ENCODE measurements around the gene UCKL1.
"Not testable (repeated sequence)": the region's sequence is repeated elsewhere in the genome, so short reads cannot be mapped to it uniquely, and the experiment has no call there.

UCKL1 gene

DNA sequence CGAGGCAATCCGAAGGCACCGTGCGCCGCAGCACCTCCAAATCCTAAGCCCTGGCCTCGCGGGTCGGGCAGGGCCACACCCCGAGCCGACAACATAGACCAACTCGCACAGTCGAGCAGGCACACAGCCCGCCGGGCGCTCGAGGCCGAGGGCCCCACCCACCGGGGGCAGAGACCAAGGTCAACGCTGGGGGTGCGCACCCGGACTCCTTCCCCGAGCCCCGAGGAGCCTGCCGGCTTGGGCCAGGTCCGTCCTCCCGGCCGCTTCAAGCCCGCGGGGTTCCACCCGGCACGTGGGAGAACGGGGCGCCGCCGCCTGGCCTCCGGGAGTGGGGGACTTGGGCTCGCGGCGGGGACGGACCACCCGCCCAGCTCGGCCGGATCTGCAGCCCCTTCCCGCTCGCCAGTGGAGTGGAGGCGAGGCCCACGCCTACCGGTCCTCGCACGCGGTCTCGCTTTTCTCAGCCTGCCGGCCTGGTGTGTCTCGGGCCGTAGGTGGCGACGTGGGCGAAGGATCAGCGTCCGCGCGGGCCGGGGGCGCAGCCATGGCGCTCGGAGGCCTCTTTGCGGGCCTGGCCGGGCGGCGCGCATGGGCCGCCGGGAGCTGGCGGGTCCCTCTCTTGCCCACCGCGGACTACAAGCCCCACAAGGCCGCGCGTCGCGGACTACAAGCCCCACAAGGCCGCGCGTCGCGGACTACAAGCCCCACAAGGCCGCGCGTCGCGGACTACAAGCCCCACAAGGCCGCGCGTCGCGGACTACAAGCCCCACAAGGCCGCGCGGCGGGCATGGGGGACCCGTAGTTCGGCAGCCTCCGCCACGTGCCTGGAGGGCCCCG, at the start of gene UCKL1:
UCKL1 (minus strand) TSS at position 590 of the 837 bp plus-strand sequence; CDS start at position 546, 44 bp downstream.
- DNase-seq: peak; percentile 82

DNA sequence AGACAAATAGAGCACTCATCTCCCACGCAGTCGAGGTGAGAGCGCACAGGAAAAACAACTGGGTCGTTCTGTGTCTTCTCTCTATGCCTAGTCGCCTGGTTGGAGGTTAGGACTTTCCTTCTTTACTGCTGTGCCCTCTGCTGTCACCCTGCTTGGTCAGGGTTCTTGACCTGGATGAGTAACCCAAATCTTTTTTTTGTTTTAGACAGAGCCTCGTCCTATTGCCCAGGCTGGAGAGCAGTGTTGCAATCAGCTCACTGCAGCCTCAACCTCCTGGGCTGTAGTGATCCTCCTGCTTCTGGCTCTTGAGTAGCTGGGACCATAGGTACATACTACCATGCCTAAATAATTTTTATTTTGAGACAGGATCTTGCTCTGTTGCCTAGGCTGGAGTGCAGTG, 49.2 kb upstream of the UCKL1 start:
- DNase-seq: no peak

DNA sequence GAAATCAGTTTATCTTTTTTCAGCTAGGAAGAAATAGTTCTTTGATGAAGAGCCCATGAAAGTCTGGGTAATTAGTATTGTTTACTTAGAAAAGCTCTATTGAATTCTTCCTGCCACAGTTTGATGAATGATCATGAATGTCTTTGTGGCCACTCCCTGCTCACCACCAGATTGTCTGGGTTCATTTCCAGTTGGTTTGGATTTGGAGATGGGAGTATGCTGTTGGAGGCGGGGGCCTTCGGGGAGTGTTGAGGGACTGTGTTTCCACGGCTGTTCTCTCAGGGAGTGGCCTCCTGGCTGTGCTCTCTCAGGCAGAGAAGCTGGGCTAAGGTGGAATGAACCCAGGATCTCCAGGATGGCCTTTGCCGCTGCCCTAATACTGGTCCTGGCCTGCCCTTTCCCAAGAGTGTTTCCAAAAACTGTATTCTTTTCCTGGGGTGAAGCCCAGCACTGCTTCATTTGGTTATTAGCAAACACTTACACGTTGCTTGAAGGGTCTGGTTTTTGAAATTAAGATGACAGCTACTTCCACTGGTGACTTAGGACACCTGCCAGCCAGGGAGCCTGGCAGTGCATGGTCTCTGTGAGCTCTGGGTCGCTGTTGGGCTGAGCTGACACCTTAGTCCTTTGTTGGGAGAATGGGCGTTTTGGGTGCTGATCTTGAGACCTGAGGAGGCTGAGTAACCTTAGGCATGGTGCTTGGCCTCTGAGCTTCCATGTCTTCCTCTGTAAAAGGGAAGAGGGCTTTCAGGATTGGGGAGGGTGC, 47.9 kb upstream of the UCKL1 start:
- DNase-seq: no peak

DNA sequence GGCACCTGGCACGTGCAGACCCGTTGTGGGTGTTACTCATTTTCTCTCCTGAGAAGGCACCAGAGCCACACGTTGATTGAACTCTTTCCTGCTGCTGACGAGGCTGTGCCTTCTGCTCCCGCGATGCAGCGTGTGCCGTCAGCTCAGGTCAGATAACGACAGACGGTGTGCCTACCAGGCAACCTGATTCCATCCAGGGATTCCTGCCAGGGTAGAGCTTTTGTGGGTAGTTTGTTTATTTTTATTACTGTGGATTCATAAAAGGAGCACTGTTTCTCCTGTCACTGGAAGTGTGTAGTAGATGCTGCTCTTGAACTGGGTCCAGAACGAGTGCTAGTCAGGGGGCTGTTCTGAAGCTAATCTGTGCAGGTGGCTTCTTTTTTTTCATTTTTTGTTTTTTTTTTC, 45.4 kb upstream of the UCKL1 start:
- no peak for DNase-seq

DNA sequence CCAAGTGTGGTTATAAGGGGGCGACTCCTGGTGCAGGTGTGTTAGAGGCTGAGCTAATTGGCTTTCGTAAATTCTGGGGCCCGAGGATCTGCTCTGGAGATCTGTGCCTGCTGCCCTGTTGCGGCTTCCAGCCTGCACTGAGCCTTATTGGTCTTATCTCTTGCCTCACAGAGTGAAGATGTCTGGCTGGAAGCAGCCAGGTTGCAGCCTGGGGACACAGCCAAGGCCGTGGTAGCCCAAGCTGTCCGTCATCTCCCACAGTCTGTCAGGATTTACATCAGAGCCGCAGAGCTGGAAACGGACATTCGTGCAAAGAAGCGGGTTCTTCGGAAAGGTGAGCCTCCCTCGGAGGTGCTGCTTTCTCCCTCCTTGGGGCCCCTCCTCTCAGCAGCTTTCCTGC, 44.7 kb upstream of the UCKL1 start:
- no peak for DNase-seq

DNA sequence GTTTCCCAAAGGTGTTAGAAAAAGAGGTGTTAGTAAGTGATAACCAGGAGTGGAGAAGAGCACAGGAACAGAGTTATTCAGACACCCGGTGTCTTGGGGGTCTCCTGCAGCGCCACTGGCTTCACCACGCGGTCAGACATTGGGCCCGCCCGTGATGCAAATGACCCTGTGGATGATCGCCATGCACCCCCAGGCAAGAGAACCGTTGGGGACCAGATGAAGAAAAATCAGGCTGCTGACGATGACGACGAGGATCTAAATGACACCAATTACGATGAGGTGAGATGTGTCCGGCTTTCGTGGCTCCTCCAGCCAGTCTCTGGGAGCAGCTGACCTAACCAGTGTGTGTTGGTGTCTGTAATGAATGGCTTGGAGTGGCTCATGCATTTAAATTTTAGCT, 26.7 kb upstream of the UCKL1 start:
- DNase-seq: no peak

DNA sequence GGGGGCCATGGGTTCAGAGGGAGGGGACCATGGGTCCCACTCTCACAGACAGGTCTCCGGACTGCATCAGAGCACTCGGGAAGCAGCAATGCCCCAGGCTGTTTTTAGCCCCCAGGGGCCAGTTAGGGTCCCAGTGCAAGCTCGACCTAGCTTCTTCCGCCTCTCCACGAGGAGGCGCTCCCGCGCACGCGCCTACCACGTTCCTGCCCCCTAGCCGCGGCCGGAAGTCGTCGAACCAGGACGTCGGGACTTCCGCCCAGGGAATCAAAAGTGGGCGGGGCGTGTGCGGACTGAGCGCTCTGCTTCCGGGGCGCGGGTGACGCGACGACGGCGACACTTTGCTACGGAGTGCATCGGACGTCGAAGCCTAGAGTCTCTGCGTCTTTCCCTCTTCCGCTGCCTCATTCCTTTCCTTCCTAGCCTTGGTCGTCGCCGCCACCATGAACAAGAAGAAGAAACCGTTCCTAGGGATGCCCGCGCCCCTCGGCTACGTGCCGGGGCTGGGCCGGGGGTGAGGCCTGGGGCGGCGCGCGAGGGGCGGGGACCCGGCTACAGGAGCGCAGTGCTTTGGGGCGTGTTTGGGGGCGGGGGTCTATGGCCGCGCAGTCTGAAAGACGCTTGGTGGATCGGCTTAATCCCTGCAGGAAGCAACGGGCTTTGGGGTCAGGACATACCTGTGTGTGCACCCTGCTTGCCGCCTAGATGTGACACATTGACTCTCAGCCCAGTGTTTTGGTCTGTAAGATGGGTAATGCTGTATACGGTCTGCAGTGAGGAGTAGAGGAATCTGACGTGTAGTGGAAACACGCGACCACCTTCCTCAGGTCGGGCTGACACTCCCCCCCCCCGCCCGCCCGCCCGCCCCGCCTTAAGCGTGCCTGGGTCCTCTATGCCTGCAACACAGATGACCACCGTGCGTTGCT, 24.9 kb upstream of the UCKL1 start, which contains the start of gene PRPF6:
PRPF6 (plus strand) TSS at position 327 of the 923 bp plus-strand sequence; CDS start at position 441, 114 bp downstream.
- DNase-seq: peak; percentile 90 to 93

DNA sequence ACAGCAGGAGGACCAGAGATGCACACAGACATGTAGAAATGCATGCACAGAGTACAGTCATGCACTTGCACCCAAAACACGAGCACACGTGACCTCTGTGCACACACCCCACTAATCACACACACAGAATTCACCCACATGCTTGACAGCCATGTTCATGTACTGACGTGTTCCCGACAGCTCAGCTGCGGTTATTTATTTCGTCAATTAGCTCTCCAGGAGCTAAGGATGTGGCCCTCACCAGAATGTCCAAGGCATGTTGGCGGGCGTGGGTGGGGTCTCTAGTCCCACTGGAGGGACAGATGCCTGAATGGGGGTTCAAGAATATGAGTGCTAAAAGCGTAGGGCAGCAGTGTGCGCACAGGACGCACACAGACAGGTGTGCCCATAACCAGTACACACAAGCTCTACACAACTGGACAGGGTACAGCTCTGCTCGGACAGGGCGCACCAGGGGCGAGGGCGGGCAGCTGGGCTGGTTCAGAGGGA, 24.1 kb upstream of the UCKL1 start:
- DNase-seq: peak; percentile 24 to 28

DNA sequence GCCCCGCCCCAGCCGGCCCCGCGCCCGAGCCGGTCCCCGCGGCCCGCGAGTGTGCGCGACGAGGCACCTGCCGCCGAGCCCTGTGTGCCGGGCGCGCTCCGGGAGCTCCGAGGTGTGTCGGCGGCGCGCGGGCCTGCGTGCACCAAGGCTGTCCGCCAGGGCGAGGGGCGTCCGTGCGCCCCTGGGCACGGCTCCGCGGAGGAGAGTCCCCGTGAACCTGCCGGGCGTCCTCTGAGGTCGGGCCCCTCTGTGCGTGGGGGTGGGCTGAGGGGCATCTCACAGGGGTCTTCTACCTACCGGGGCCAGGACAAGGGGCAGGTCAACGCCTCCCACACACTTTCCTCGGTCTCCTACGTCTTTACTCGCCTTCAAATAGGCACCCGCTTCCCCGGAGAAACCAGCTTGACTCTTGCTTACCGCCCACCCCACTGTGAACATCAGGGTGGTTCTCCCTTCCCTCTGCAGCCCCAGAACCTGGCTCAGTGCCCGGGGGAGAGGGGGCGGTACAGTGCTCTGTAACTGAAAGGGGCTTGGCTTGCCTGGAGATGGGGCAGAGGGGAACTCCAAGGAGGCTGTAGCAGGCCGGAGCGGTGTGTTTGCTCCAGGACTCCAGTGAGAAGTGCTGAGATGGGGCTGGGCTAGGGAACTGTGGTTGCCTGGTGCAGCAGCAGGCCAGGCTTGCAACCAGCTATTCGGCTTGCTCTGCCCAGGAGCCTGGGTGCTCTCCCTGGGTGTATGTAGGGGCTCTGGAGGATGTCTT, 23.5 kb upstream of the UCKL1 start, which contains the start of gene SAMD10:
SAMD10 (minus strand) TSS at position 86 of the 760 bp plus-strand sequence. CDS start 175 bp downstream, outside the sequence.
- DNase-seq: peak; percentile 70 to 76

DNA sequence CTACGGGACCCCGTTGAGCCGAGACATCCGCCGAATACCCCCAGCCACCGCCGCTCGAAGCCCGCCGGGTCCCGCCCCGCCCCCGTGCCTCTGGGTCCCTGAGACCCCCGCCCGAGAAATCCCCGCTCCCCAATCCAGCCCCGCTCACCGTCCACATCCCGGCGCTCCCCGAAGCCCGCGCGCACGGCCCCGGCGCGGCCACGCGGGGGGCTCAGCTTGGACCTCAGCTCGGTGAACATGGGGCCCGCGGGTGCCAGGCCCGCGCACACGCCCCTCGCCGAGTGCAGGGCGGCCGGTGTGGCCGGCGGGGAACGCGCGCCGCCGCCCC, 23.0 kb upstream of the UCKL1 start:
- DNase-seq: no peak

DNA sequence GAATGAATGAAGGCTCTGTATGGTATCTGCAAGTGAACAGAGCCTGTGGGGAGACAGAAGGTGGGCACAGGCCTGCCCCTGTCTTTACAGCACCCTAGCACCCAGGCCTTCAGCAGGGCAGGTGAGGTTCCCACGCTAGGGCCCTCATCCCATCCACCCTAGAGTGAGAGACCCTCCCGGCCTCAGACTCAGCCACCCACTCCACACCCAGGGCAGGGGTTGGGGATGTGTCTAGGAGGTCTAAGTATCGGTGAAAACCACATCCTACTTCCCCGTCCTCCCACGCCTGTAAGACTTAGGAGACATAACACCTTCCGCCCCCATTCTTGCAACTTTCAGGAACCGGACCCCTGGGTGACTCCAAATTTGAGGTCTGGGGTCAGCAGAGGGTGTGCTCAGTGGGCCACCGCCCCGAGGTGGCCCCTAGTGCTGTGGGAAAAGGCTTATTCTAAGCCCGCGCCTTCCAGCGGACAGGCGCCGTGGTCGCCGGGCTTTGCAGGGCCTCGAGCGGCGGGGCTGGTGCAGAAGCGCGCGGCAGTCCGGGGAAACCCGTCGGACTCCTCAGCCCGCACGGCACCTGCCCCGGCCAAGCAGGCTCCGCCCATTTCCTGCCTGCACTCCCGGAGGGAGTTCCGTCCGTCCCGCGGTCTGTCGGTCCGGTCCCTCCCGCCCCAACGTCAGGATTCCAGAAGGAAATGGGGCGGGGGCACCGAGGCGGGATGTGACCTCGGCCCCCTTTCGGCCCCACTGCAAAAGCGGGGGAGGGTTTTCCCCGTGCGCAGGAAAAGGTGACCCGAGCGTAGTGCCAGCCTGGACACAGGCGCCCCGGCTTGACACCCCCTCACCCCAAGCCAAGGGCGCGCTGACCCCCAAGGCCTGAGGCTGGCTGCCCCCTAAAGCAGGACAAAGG, 22.4 kb upstream of the UCKL1 start:
- peak; percentile 58 to 59 for DNase-seq

DNA sequence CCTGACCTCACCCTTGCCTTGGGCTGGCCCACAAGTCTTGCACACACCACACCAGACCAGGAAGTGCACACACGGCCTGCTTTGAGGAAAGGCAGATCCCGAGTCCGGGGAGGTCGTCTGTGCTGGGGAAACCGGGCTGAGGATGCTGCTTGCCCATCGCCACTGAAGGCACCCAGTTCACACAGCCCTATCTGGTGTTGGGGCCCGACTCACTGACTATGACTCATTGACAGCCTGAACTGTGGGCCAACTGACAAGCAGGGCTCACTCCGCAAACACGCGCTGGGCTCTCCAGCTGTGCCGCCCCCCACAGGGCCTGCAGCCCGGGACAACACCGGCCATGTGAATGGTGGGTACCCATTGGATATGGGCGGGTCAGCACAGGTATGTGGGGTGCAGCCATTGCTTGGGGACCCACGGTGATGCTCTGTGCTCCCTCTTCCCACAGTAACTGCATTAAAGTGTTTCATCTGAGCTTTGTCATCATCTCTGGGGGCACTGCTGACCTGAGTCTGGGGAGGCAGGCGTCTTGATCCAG, 21.6 kb upstream of the UCKL1 start:
- DNase-seq: peak; percentile 48 to 54

DNA sequence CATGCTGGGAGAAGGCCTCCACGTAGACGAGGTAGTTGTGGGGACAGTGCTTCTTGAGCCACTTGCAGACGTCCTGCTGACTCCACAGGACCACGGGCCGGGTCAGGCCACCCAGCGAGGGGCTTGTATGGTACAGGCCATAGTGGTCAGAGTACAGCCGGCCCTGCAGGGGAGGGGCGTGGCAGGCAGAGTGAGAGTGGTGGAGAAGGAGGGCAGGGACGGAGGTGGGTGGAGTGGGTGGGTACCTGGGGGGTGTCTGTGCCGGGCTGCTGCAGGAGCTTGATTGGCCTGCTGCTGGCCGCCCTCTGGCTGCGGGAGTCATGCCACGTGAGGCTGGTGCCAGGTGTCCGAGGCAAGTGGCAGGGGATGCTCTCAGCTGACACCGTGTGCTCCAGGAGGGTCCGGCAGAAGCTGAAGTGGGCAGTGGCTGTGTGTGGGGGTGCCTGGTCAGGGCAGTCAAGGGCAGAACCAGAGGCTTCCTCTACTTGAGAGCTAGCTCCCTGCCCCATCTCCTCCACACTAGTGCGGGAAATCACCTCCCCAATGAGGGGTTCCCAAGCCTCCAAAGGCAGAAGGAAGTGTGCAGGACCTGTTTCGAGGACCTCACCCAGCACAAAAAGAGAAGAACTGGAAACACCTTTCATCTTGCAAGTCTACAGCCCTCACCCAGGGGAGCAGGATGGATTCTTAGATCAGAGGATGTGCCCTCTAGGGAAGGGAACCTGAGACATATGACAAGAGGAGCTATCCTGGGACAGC, 20.9 kb upstream of the UCKL1 start:
- DNase-seq: no peak

DNA sequence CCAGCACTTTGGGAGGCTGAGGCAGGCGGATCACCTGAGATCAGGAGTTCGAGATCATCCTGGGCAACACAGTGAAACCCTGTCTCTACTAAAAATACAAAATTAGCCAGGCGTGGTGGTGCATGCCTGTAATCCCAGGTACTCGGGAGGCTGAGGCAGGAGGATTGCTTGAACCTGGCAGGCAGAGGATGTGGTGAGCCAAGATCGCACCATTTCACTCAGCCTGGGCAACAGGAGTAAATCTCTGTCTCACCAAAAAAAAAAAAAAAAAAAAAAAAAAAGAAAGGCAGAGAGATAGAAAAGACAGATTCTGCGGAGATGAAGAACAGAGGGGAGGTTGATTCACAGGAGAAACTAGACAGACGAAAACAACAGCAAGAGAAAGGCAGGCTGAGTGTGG, 20.3 kb upstream of the UCKL1 start:
- not testable (repeated sequence) for DNase-seq

DNA sequence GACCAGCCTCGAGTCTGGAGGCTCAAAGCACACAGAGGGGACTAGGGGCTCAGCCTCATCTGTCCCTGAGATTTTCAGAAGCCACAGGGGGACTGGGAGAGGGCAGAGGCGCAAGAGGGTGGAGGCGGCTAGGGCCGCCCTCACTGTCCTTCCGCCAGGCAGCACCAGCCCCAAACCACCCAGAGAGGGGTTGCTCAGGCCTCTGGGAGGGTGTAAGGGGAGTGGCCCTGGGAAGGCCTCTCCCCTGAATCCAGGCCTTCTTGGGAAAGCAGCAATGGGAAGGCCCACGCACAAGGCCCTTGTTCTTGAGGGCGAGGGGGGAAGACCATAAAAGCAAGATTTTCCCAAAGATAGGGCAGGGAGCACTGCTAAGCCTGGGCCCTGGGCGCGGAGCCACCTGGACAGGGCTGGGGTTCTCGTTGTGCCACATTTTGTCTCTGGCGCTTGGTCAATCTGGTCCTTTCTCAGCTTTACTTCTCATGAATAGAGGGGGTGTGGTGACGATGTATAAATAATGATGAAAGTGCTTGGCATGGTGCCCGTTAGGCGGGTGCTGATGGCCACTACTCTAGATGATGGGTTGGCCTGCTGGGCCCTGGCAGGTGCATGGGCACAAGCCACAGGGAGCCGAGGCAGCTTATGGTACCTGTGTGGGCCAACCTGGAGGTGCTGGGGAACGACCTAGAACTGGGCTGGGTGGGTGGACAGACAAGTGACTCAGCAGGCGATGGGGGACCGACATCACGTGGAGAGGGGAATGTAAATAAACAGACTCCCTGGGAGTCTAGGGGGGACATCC, 18.4 kb upstream of the UCKL1 start:
- DNase-seq: no peak

DNA sequence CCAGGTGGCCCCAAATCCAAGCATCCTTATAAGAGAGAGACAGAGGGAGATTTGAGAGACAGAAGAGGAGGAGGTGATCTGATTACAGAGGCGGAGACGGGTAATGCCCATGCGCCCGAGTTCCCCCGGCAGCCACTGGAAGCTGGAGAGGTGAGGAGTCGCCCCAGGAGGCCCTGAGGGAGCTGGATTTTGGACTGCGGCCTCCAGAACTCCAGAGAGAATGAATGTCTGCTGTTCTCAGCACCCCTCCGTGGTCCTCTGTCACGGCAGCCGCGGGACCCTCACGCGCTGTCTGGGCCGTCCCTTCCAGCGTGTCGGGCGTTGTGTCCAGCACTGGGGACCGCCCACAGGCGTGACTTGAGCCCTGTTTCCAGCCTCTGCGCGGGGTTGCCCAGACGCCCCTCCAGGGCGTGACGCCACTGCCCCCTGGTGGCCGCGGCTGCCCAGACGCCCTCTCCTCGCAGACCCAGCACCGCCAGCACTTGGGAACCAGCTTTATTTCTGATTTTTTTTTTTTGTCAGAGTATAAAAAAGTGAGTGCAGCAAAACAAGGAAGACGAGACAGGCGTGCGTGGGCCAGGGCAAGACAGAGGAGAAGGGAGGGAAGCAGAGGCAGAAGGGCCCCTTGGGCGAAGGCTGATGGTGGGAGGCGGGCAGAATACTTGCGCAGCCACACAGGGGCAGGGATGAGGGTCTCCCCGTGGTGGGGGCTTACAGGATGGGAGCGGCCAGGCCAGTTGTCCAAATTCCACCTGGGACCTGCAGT, 17.6 kb upstream of the UCKL1 start:
- DNase-seq: peak; percentile 76 to 86

DNA sequence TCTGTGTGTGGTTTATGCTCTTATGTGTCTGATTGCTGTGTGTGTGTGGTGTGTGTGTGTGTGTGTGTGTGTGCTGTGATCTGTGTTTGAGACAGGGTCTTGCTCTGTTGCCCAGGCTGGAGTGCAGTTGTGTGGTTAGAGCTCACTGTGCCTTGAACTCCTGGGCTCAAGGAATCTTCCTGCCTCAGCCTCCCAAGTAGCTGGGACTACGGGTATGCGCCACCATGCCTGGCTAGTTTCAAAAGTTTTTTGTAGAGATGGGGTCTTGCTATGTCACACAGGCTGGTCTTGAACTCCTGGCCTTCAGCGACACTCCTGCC, 16.9 kb upstream of the UCKL1 start:
- no peak for DNase-seq

Data from stimulated activated CD4-positive, alpha-beta T cell treated with anti-CD3 and anti-CD28 coated beads, Interleukin-2, amount 100 ng/mL, for 48 hours (primary cell).